SIG-M5 (cell line): ENCODE data around the gene CCNJL.

Source experiments
- DNase-seq: peaks from one replicate; lab custom pipeline; 2025; lab: John Stamatoyannopoulos, UW

Gene CCNJL

DNA sequence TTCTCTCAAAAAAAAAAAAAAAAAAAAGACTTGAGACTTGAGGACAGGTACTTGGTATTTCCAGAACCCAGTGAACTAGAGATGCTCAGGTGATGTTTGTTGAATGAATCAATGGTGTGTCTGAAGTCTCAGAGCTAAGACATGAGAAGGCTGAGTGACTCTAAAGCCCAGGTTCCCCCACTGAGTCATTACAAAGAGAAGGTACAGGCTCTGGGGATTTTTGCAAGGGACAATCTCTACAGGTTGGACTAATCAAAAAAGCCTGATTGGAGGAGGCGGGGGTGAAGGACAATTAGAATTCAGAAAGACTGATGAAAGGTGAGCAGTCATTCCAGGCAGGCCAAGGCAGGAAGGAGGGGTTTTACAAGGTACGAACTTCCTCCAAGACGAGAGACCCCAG lies 91.3 kb downstream of the CCNJL start:
- no peak for DNase-seq

DNA sequence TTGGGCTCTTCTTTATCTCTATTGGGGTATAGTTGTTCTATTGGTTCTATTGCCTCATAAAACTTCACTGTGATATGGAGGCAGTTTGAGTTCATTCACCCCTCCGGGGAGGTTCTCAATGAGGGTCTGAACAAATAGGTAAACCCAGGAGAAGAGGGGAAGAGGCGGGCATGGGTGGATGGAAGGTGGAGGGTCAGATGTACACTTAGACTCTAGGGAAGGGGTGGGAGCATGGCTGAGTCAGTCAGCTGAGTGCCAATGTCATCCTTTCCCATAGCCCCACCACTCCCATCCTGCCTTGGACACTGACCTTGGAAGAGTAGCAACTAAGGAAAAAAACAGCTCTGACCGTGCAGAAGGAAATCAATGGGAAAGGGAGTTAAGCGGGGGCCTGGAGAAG lies 93.0 kb downstream of the CCNJL start:
- DNase-seq, result no peak

GRCh38 chr5:160213537-160213936 lies 98.8 kb downstream of the CCNJL start:
- no peak for DNase-seq

DNA sequence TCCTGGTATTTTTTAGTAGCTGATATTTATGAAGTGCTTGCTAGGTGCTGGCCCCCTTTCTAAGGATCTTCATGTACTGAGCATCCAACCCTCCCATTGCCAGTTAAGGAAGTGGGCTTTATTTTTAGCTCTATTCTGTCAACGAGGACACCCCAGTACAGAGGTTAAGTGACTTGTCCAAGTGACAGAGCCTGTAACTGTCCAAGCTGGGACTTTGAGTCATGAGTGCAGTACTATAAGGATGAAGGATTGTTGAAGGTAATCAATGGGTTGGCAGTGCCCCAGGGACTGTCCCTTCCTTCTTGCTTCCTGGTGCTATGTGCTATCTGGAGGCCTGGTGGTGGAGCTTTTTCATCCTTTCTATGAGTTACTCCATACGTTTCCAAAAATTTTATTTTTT lies 101.0 kb downstream of the CCNJL start:
- DNase-seq, result no peak

DNA sequence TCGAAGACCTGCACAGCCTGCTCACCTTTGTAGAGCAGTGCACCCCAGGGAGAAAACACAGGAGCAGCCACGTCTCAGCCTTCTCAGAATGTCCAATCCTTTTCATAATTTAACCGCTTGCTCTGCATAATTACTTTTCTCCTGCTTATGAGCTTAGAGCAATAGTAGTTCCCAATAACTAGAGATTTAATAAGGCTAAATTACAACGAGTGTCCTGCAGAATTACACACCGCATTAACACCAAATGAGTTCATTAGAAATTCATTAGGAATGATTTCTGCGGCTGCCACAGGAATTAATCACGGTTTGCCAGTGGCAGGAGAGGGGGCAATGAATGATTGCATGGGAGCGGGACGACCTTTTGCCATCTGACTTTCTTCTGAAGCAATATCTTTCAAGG lies 101.8 kb downstream of the CCNJL start:
- no peak for DNase-seq

DNA sequence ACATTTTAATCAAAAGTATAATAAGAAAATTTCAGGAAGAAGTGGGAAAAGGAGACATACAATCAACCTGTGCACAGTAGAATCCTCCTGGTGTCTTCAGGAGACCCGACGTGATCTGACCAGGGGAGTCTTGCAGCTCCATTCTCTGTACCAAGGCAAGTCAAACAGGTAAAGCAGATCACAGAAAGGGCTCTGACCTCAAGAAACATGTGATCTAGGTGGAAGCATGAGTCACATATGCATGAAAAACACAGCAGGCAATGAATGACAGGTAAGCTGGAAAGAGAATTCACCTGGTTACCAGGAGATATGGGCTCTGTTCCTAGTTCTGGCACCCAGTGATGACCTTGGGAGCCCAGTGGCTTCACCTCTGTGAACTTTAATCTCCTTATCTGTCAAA lies 102.4 kb downstream of the CCNJL start:
- DNase-seq, result no peak

DNA sequence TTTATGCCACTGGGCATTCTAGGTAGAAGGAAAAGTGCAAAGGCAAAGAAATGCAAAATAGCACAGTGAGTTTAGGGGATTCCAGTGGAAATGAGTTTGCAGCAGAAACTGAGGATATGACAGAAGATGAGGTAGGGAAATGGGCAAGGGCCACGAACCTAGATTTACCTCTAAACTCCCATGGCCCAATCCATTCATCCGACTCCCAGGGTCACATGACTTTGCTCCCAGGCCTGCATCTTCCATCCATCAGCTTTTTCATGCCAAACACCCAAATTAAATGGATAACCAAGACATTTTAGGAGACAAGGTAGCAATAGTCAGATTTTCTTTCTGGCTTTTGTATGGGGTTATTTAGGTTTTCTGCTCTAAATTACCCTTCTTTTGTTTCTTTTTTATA lies 105.3 kb downstream of the CCNJL start:
- DNase-seq, result no peak
